ENCODE data around the gene KLHDC9. TPM values are rescaled to one million over a fixed set of nuclear protein-coding genes. Genes with fewer than 3 reads are reported as not detected.

KLHDC9 gene
- total and polyA plus RNA-seq, 2 of the 13 experiments (the other 11 are each of a cell fraction or from before 2014, with no cell fraction given), result 2.9 TPM

- TF ChIP-seq HCFC1 (IDR thresholded peaks at IDR 0.05; ENCODE audit: low read depth, low read length), result peak; percentile 81
- TF ChIP-seq ZNF18 (CRISPR knock-in tag; IDR thresholded peaks at IDR 0.05; ENCODE audit: insufficient replicate concordance), result no peak
- TF ChIP-seq ZBTB20 (CRISPR knock-in tag; IDR thresholded peaks at IDR 0.05; ENCODE audit: borderline replicate concordance, low read depth), result peak; percentile 1; the same call in 1 of the 2 replicates
- peak; percentile 43; the same call in 1 of the 2 replicates for TF ChIP-seq THAP7 (CRISPR knock-in tag; IDR thresholded peaks at IDR 0.05)
- 0 out of 2 replicates have a peak, but pooled peaks have one; percentile 56 for TF ChIP-seq ZNF333 (CRISPR knock-in tag; IDR thresholded peaks at IDR 0.05; ENCODE audit: borderline replicate concordance)
- no peak for TF ChIP-seq ZNF30 (CRISPR knock-in tag; IDR thresholded peaks at IDR 0.05)
- TF ChIP-seq ZNF276 (CRISPR knock-in tag; IDR thresholded peaks at IDR 0.05; ENCODE audit: low read depth), result 0 out of 2 replicates have a peak, but pooled peaks have one; percentile 16
- no peak for TF ChIP-seq ZNF382 (CRISPR knock-in tag; IDR thresholded peaks at IDR 0.05; ENCODE audit: borderline replicate concordance)
- TF ChIP-seq SAP130 (CRISPR knock-in tag; IDR thresholded peaks at IDR 0.05; ENCODE audit: low read depth), result peak; percentile 75
- TF ChIP-seq ZFP36 (IDR thresholded peaks at IDR 0.05; ENCODE audit: borderline replicate concordance, low read depth, low read length, partially characterized antibody), result no peak
- TF ChIP-seq YEATS4 (CRISPR knock-in tag; IDR thresholded peaks at IDR 0.05; ENCODE audit: borderline replicate concordance), result peak; percentile 76; the same call in 1 of the 2 replicates
- TF ChIP-seq SYNCRIP (IDR thresholded peaks at IDR 0.05; ENCODE audit: insufficient read depth, low read depth, low read length), result no peak
- TF ChIP-seq ZFP36L1 (CRISPR knock-in tag; IDR thresholded peaks at IDR 0.05), result no peak
- 0 out of 2 replicates have a peak, but pooled peaks have one; percentile 31 for TF ChIP-seq ZNF879 (CRISPR knock-in tag; IDR thresholded peaks at IDR 0.05)
- TF ChIP-seq ZNF292 (CRISPR knock-in tag; IDR thresholded peaks at IDR 0.05; ENCODE audit: borderline replicate concordance, low read depth), result no peak
- no peak for TF ChIP-seq TCF12 (IDR thresholded peaks at IDR 0.05)
- TF ChIP-seq TCF12 (CRISPR knock-in tag; IDR thresholded peaks at IDR 0.05), result 0 out of 2 replicates have a peak, but pooled peaks have one; percentile 25
- no peak for TF ChIP-seq ZBTB10 (CRISPR knock-in tag; IDR thresholded peaks at IDR 0.05; ENCODE audit: borderline replicate concordance)
- TF ChIP-seq RNF2 (conservative IDR thresholded peaks at IDR 0.05; ENCODE audit: low read depth), result no peak
- TF ChIP-seq IRX3 (CRISPR knock-in tag; IDR thresholded peaks at IDR 0.05; ENCODE audit: borderline replicate concordance, low read depth), result 0 out of 2 replicates have a peak, but pooled peaks have one; percentile 46
- TF ChIP-seq LCORL (IDR thresholded peaks at IDR 0.05), result no peak
- TF ChIP-seq LCORL (CRISPR knock-in tag; IDR thresholded peaks at IDR 0.05), result 0 out of 2 replicates have a peak, but pooled peaks have one; percentile 28
- TF ChIP-seq GPN1 (CRISPR knock-in tag; IDR thresholded peaks at IDR 0.05; ENCODE audit: borderline replicate concordance), result no peak
Measured at GRCh38 chr1:161132410-161133219, 34.5 kb downstream of the KLHDC9 start, which contains the start of gene DEDD (continued).

Data from HepG2 (cell line).